ENCODE results near the gene PNLIPRP1.

Gene PNLIPRP1

GRCh38 chr10:116629340-116629739 lies 38.6 kb downstream of the PNLIPRP1 start:
- peaks cover 0 to 3% of the 10 kb centered on the region in 2 donors for H3K4me1 ChIP-seq (ENCODE audit: control insufficient read depth in 2 of 2, insufficient read depth in 2 of 2, low read length in 2 of 2)
- no peaks in the 10 kb centered on the region for H3K27me3 ChIP-seq (ENCODE audit: control insufficient read depth in 2 of 2, insufficient read depth in 2 of 2, low read length in 2 of 2)
- no peak overlapping the region for H3K27ac ChIP-seq (ENCODE audit: low read depth in 2 of 2, low read length in 2 of 2)
- H3K9me3 ChIP-seq (ENCODE audit: control insufficient read depth in 2 of 2, low read length in 2 of 2) = no peaks in the 10 kb centered on the region
- H3K4me3 ChIP-seq (ENCODE audit: low read length in 2 of 2) = no peak overlapping the region
- H3K36me3 ChIP-seq (ENCODE audit: control insufficient read depth in 2 of 2, insufficient read depth in 2 of 2, low read length in 2 of 2) = no peaks in the 10 kb centered on the region
- no peak overlapping the region for H3K9ac ChIP-seq (ENCODE audit: low read depth in 1 of 2, low read length in 2 of 2)

GRCh38 chr10:116630020-116630419 lies 39.3 kb downstream of the PNLIPRP1 start:
- Histone ChIP-seq H3K4me1 (ENCODE audit: control insufficient read depth in 2 of 2, insufficient read depth in 2 of 2, low read length in 2 of 2) (peaks cover 0 to 3% of the 10 kb centered on the region in 2 donors), H3K27ac (ENCODE audit: low read depth in 2 of 2, low read length in 2 of 2) (no peak overlapping the region), H3K36me3 (ENCODE audit: control insufficient read depth in 2 of 2, insufficient read depth in 2 of 2, low read length in 2 of 2) (no peaks in the 10 kb centered on the region), H3K9me3 (ENCODE audit: control insufficient read depth in 2 of 2, low read length in 2 of 2) (no peaks in the 10 kb centered on the region), H3K27me3 (ENCODE audit: control insufficient read depth in 2 of 2, insufficient read depth in 2 of 2, low read length in 2 of 2) (no peaks in the 10 kb centered on the region), H3K4me3 (ENCODE audit: low read length in 2 of 2) (no peak overlapping the region), H3K9ac (ENCODE audit: low read depth in 1 of 2, low read length in 2 of 2) (no peak overlapping the region)

- no peaks in the 10 kb centered on the region for H3K27me3 ChIP-seq (ENCODE audit: control insufficient read depth in 2 of 2, insufficient read depth in 2 of 2, low read length in 2 of 2)
- no peaks in the 10 kb centered on the region for H3K36me3 ChIP-seq (ENCODE audit: control insufficient read depth in 2 of 2, insufficient read depth in 2 of 2, low read length in 2 of 2)
- no peak overlapping the region for H3K4me3 ChIP-seq (ENCODE audit: low read length in 2 of 2)
- no peaks in the 10 kb centered on the region for H3K9me3 ChIP-seq (ENCODE audit: control insufficient read depth in 2 of 2, low read length in 2 of 2)
- H3K9ac ChIP-seq (ENCODE audit: low read depth in 1 of 2, low read length in 2 of 2) = no peak overlapping the region
- H3K4me1 ChIP-seq (ENCODE audit: control insufficient read depth in 2 of 2, insufficient read depth in 2 of 2, low read length in 2 of 2) = peaks cover 0 to 3% of the 10 kb centered on the region in 2 donors
- no peak overlapping the region for H3K27ac ChIP-seq (ENCODE audit: low read depth in 2 of 2, low read length in 2 of 2)
These were observed 41.1 kb downstream of the PNLIPRP1 start for GRCh38 chr10:116631871-116632295.

GRCh38 chr10:116632596-116633215 lies 41.9 kb downstream of the PNLIPRP1 start:
- Histone ChIP-seq H3K27me3 (ENCODE audit: control insufficient read depth in 2 of 2, insufficient read depth in 2 of 2, low read length in 2 of 2) (no peaks in the 10 kb centered on the region), H3K36me3 (ENCODE audit: control insufficient read depth in 2 of 2, insufficient read depth in 2 of 2, low read length in 2 of 2) (no peaks in the 10 kb centered on the region), H3K9me3 (ENCODE audit: control insufficient read depth in 2 of 2, low read length in 2 of 2) (no peaks in the 10 kb centered on the region), H3K9ac (ENCODE audit: low read depth in 1 of 2, low read length in 2 of 2) (no peak overlapping the region), H3K27ac (ENCODE audit: low read depth in 2 of 2, low read length in 2 of 2) (no peak overlapping the region), H3K4me3 (ENCODE audit: low read length in 2 of 2) (no peak overlapping the region), H3K4me1 (ENCODE audit: control insufficient read depth in 2 of 2, insufficient read depth in 2 of 2, low read length in 2 of 2) (peaks cover 0 to 3% of the 10 kb centered on the region in 2 donors)

GRCh38 chr10:116633216-116633600 lies 42.4 kb downstream of the PNLIPRP1 start:
- no peaks in the 10 kb centered on the region for H3K27me3 ChIP-seq (ENCODE audit: control insufficient read depth in 2 of 2, insufficient read depth in 2 of 2, low read length in 2 of 2)
- H3K27ac ChIP-seq (ENCODE audit: low read depth in 2 of 2, low read length in 2 of 2) = no peak overlapping the region
- H3K4me3 ChIP-seq (ENCODE audit: low read length in 2 of 2) = no peak overlapping the region
- no peaks in the 10 kb centered on the region for H3K36me3 ChIP-seq (ENCODE audit: control insufficient read depth in 2 of 2, insufficient read depth in 2 of 2, low read length in 2 of 2)
- H3K4me1 ChIP-seq (ENCODE audit: control insufficient read depth in 2 of 2, insufficient read depth in 2 of 2, low read length in 2 of 2) = peaks cover 0 to under 1% of the 10 kb centered on the region in 2 donors
- H3K9me3 ChIP-seq (ENCODE audit: control insufficient read depth in 2 of 2, low read length in 2 of 2) = no peaks in the 10 kb centered on the region
- H3K9ac ChIP-seq (ENCODE audit: low read depth in 1 of 2, low read length in 2 of 2) = no peak overlapping the region

GRCh38 chr10:116634126-116634975 lies 43.6 kb downstream of the PNLIPRP1 start:
- Histone ChIP-seq H3K9ac (ENCODE audit: low read depth in 1 of 2, low read length in 2 of 2) (no peak overlapping the region), H3K27ac (ENCODE audit: low read depth in 2 of 2, low read length in 2 of 2) (no peak overlapping the region), H3K9me3 (ENCODE audit: control insufficient read depth in 2 of 2, low read length in 2 of 2) (no peaks in the 10 kb centered on the region), H3K27me3 (ENCODE audit: control insufficient read depth in 2 of 2, insufficient read depth in 2 of 2, low read length in 2 of 2) (no peaks in the 10 kb centered on the region), H3K4me3 (ENCODE audit: low read length in 2 of 2) (no peak overlapping the region), H3K36me3 (ENCODE audit: control insufficient read depth in 2 of 2, insufficient read depth in 2 of 2, low read length in 2 of 2) (no peaks in the 10 kb centered on the region), H3K4me1 (ENCODE audit: control insufficient read depth in 2 of 2, insufficient read depth in 2 of 2, low read length in 2 of 2) (no peaks in the 10 kb centered on the region)

- no peak overlapping the region for H3K4me3 ChIP-seq (ENCODE audit: low read length in 2 of 2)
- no peaks in the 10 kb centered on the region for H3K9me3 ChIP-seq (ENCODE audit: control insufficient read depth in 2 of 2, low read length in 2 of 2)
- H3K9ac ChIP-seq (ENCODE audit: low read depth in 1 of 2, low read length in 2 of 2) = no peak overlapping the region
- no peak overlapping the region for H3K27ac ChIP-seq (ENCODE audit: low read depth in 2 of 2, low read length in 2 of 2)
- no peaks in the 10 kb centered on the region for H3K4me1 ChIP-seq (ENCODE audit: control insufficient read depth in 2 of 2, insufficient read depth in 2 of 2, low read length in 2 of 2)
- no peaks in the 10 kb centered on the region for H3K36me3 ChIP-seq (ENCODE audit: control insufficient read depth in 2 of 2, insufficient read depth in 2 of 2, low read length in 2 of 2)
- H3K27me3 ChIP-seq (ENCODE audit: control insufficient read depth in 2 of 2, insufficient read depth in 2 of 2, low read length in 2 of 2) = no peaks in the 10 kb centered on the region
These were observed 45.6 kb downstream of the PNLIPRP1 start for GRCh38 chr10:116636385-116636784.

- Histone ChIP-seq H3K36me3 (ENCODE audit: control insufficient read depth in 2 of 2, insufficient read depth in 2 of 2, low read length in 2 of 2) (no peaks in the 10 kb centered on the region), H3K9ac (ENCODE audit: low read depth in 1 of 2, low read length in 2 of 2) (no peak overlapping the region), H3K9me3 (ENCODE audit: control insufficient read depth in 2 of 2, low read length in 2 of 2) (no peaks in the 10 kb centered on the region), H3K27ac (ENCODE audit: low read depth in 2 of 2, low read length in 2 of 2) (no peak overlapping the region), H3K4me1 (ENCODE audit: control insufficient read depth in 2 of 2, insufficient read depth in 2 of 2, low read length in 2 of 2) (no peaks in the 10 kb centered on the region), H3K27me3 (ENCODE audit: control insufficient read depth in 2 of 2, insufficient read depth in 2 of 2, low read length in 2 of 2) (no peaks in the 10 kb centered on the region), H3K4me3 (ENCODE audit: low read length in 2 of 2) (no peak overlapping the region)
These were observed 46.2 kb downstream of the PNLIPRP1 start for GRCh38 chr10:116636976-116637375.

- no peaks in the 10 kb centered on the region for H3K4me1 ChIP-seq (ENCODE audit: control insufficient read depth in 2 of 2, insufficient read depth in 2 of 2, low read length in 2 of 2)
- no peak overlapping the region for H3K9ac ChIP-seq (ENCODE audit: low read depth in 1 of 2, low read length in 2 of 2)
- H3K9me3 ChIP-seq (ENCODE audit: control insufficient read depth in 2 of 2, low read length in 2 of 2) = no peaks in the 10 kb centered on the region
- H3K27me3 ChIP-seq (ENCODE audit: control insufficient read depth in 2 of 2, insufficient read depth in 2 of 2, low read length in 2 of 2) = no peaks in the 10 kb centered on the region
- H3K27ac ChIP-seq (ENCODE audit: low read depth in 2 of 2, low read length in 2 of 2) = no peak overlapping the region
- no peaks in the 10 kb centered on the region for H3K36me3 ChIP-seq (ENCODE audit: control insufficient read depth in 2 of 2, insufficient read depth in 2 of 2, low read length in 2 of 2)
- H3K4me3 ChIP-seq (ENCODE audit: low read length in 2 of 2) = no peak overlapping the region
These were observed 47.1 kb downstream of the PNLIPRP1 start for GRCh38 chr10:116637830-116638229.

GRCh38 chr10:116646502-116646901 lies 55.7 kb downstream of the PNLIPRP1 start:
- Histone ChIP-seq H3K27ac (ENCODE audit: low read depth in 2 of 2, low read length in 2 of 2) (no peak overlapping the region), H3K9me3 (ENCODE audit: control insufficient read depth in 2 of 2, low read length in 2 of 2) (no peaks in the 10 kb centered on the region), H3K27me3 (ENCODE audit: control insufficient read depth in 2 of 2, insufficient read depth in 2 of 2, low read length in 2 of 2) (no peaks in the 10 kb centered on the region), H3K4me3 (ENCODE audit: low read length in 2 of 2) (no peak overlapping the region), H3K9ac (ENCODE audit: low read depth in 1 of 2, low read length in 2 of 2) (no peak overlapping the region), H3K36me3 (ENCODE audit: control insufficient read depth in 2 of 2, insufficient read depth in 2 of 2, low read length in 2 of 2) (no peaks in the 10 kb centered on the region), H3K4me1 (ENCODE audit: control insufficient read depth in 2 of 2, insufficient read depth in 2 of 2, low read length in 2 of 2) (no peaks in the 10 kb centered on the region)
